Keratinocyte (primary cell): ENCODE results near the gene NT5DC1. TPM values are rescaled to one million over a fixed set of nuclear protein-coding genes. Genes with fewer than 3 reads are reported as not detected.

Experiments used
- DNase-seq: peaks from one replicate; pipeline ENCODE4 v3.0.0-alpha.2; 2011; ENCODE audit warnings: low read depth, missing footprints, low spot score
- FAIRE-seq: peaks from 2 replicates; lab custom pipeline; 2011; peaks lifted over from hg19 to GRCh38; lab: Jason Lieb, UNC
- H2AFZ ChIP-seq: 2 replicates; pipeline ENCODE4 v1.6.0; 2012; ENCODE audit warnings: low read length, control low read depth, inconsistent platforms; ENCODE audit not compliant: control insufficient read depth
- H3K27ac ChIP-seq: 2 replicates; pipeline ENCODE4 v1.5.1; 2011; ENCODE audit warnings: low read length; ENCODE audit not compliant: control insufficient read depth, insufficient read depth
- H3K27me3 ChIP-seq: 3 replicates; pipeline ENCODE4 v1.6.0; 2011; ENCODE audit warnings: low read length; ENCODE audit not compliant: control insufficient read depth, insufficient read depth; ENCODE audit errors: extremely low read depth
- H3K36me3 ChIP-seq, 2 experiments: 2 replicates in 1 of 2; 3 replicates in 1 of 2; pipeline ENCODE4 v1.5.1; 2011; ENCODE audit warnings: low read length in 2 of 2, mild to moderate bottlenecking in 1 of 2; ENCODE audit not compliant: control insufficient read depth in 2 of 2, insufficient read depth in 2 of 2; ENCODE audit errors: extremely low read depth in 1 of 2
- H3K4me1 ChIP-seq: 3 replicates; pipeline ENCODE4 v1.5.1; 2011; ENCODE audit warnings: low read length; ENCODE audit not compliant: control insufficient read depth, insufficient read depth; ENCODE audit errors: extremely low read depth
- H3K4me2 ChIP-seq: 3 replicates; pipeline ENCODE4 v1.6.0; 2011; ENCODE audit warnings: low read depth, low read length; ENCODE audit not compliant: control insufficient read depth, insufficient read depth; ENCODE audit errors: extremely low read depth
- H3K4me3 ChIP-seq, 3 experiments: fragments of 200-600 bp in 1 of 3; sonication (generic) in 1 of 3; 2 replicates in 2 of 3; 3 replicates in 1 of 3; pipeline ENCODE4 v1.5.1; 2011 to 2016; ENCODE audit warnings: low read length in 3 of 3, mild to moderate bottlenecking in 3 of 3, control low read depth in 2 of 3, inconsistent platforms in 1 of 3, low read depth in 1 of 3, mixed read lengths in 1 of 3, mixed run types in 1 of 3, moderate library complexity in 1 of 3; ENCODE audit not compliant: control insufficient read depth in 2 of 3, insufficient read depth in 2 of 3; ENCODE audit errors: extremely low read depth in 1 of 3
- H3K79me2 ChIP-seq: 2 replicates; pipeline ENCODE4 v1.6.0; 2012; ENCODE audit warnings: low read length; ENCODE audit not compliant: control insufficient read depth, insufficient read depth
- H3K9ac ChIP-seq: 3 replicates; pipeline ENCODE4 v1.6.0; 2011; ENCODE audit warnings: low read length; ENCODE audit not compliant: control insufficient read depth, insufficient read depth; ENCODE audit errors: extremely low read depth
- H3K9me1 ChIP-seq: 3 replicates; pipeline ENCODE4 v1.6.0; 2011; ENCODE audit warnings: low read length; ENCODE audit not compliant: control insufficient read depth, insufficient read depth; ENCODE audit errors: extremely low read depth
- H3K9me3 ChIP-seq: 2 replicates; pipeline ENCODE4 v1.5.1; 2012; ENCODE audit warnings: low read depth, low read length; ENCODE audit not compliant: control insufficient read depth
- H4K20me1 ChIP-seq: 3 replicates; pipeline ENCODE4 v1.6.0; 2011; ENCODE audit warnings: low read length; ENCODE audit not compliant: control insufficient read depth, insufficient read depth; ENCODE audit errors: extremely low read depth
- EZH2 ChIP-seq: IDR thresholded peaks from one replicate; pipeline ENCODE4 v1.6.1; 2012; ENCODE audit warnings: inconsistent platforms, mild to moderate bottlenecking, low read length, moderate library complexity
- dilution Hi-C: fragments of 300-500 bp; cut with MboI; formaldehyde crosslinking; loops from one replicate; pipeline ENCODE4 v1.7.0; 2020; ENCODE audit warnings: low sequenced_read_pairs; ENCODE audit not compliant: extremely low pct_ligation_motif_present
- polyA plus RNA-seq, 5 experiments: library from polyadenylated mRNA; depleted of rRNA in 3 of 5; stranded (reverse) in 3 of 5; stranded (forward) in 1 of 5; unstranded in 1 of 5; fragments of >200 nt; gene quantifications; 1 replicate in 1 of 5; 2 replicates in 3 of 5; 3 replicates in 1 of 5; pipeline versions ENCODE4 v1.2.1 to v1.2.3, GENCODE V29; 2011 to 2012; ENCODE audit warnings: missing spikeins in 2 of 5, low read depth in 1 of 5, low replicate concordance in 1 of 5
- TF ChIP-seq, protein P1 (sequence below), 3 experiments: IDR thresholded peaks in 1 of 3; conservative IDR thresholded peaks in 1 of 3; optimal IDR thresholded peaks in 1 of 3; 2 replicates in 2 of 3; 3 replicates in 1 of 3; pipeline versions ENCODE3 to v1.5.1; 2011; ENCODE audit warnings: low read length in 3 of 3, mild to moderate bottlenecking in 3 of 3, moderate library complexity in 2 of 3, control low read depth in 1 of 3, inconsistent platforms in 1 of 3; ENCODE audit not compliant: insufficient read depth in 2 of 3; ENCODE audit errors: extremely low read depth in 1 of 3

The NT5DC1 gene
- polyA plus RNA-seq, 1 donor (not counting 4 experiments of a cell fraction or from before 2014, with no cell fraction given): 31.2 TPM

DNA sequence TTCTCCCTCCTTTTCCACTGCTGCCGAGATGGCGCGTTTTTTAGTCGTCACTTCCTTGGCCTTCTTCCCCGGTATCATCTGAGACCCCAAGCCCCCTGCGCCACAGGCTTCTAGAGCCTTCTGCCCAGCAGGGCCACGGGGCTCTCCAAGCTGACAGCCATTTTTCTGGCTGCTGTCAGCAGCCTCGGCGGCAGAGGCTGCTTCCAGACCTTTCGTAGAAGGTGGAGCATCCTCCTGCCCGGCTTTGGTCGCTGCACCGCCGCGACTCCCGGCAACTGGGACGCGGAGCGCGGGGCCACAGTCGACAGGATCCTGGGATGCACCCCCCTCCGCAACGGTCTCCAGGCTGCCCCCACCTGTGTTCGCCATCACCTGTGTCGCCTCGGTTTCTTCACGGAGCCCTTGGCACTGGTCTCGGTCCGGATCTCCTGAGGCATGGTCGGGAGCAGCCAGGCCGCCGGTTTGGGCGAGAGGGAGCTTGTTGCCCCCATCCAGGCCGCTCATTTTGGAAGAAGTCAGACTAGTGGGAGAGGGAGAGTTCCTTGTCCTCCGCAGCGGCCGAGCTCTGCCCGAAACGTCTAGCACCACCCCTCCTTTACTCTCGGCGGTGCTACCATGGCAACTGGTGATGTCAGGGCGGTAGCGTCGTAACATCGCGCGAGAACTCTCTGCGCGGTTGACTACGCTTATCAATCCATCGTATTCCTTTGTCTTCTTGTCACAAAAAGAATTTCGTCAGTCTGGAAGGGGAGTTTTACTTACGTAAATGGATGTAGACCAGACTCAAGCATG lies 153.0 kb downstream of the NT5DC1 start, which contains the start of gene TSPYL4:
TSS of gene TSPYL4 (minus strand) at position 571 of the 792 bp plus-strand sequence. CDS start at position 504, 67 bp downstream.
- H3K27ac ChIP-seq: peak within 1 kb of the TSS; percentile 93
- DNase-seq (peak; percentile 70), FAIRE-seq (peak; percentile 85)
- H3K4me1 ChIP-seq: peaks cover 37% of the 10 kb centered on the region
- peaks cover 40% of the 10 kb centered on the region for H3K79me2 ChIP-seq
- peaks cover 3% of the 10 kb centered on the region for H4K20me1 ChIP-seq
- no peaks in the 10 kb centered on the region for H3K27me3 ChIP-seq
- peak within 1 kb of the TSS; percentile 87 for H3K4me2 ChIP-seq
- H3K9me1 ChIP-seq: peaks cover 4% of the 10 kb centered on the region
- TF ChIP-seq, protein P1, sequence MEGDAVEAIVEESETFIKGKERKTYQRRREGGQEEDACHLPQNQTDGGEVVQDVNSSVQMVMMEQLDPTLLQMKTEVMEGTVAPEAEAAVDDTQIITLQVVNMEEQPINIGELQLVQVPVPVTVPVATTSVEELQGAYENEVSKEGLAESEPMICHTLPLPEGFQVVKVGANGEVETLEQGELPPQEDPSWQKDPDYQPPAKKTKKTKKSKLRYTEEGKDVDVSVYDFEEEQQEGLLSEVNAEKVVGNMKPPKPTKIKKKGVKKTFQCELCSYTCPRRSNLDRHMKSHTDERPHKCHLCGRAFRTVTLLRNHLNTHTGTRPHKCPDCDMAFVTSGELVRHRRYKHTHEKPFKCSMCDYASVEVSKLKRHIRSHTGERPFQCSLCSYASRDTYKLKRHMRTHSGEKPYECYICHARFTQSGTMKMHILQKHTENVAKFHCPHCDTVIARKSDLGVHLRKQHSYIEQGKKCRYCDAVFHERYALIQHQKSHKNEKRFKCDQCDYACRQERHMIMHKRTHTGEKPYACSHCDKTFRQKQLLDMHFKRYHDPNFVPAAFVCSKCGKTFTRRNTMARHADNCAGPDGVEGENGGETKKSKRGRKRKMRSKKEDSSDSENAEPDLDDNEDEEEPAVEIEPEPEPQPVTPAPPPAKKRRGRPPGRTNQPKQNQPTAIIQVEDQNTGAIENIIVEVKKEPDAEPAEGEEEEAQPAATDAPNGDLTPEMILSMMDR (optimal IDR thresholded peaks at IDR 0.05 in 1 of 3, IDR thresholded peaks at IDR 0.05 in 1 of 3, conservative IDR thresholded peaks at IDR 0.05 in 1 of 3; ENCODE audit: extremely low read depth in 1 of 3, insufficient read depth in 2 of 3, low read length in 3 of 3): no peak
- TF ChIP-seq EZH2: no peak
- no peaks in the 10 kb centered on the region for H3K9me3 ChIP-seq
- peaks cover 0 to 17% of the 10 kb centered on the region in 2 experiments for H3K36me3 ChIP-seq
- peak within 1 kb of the TSS; percentile 61 to 89 (median 84) for H3K4me3 ChIP-seq
- dilution Hi-C loops: no loop called here
- H2AFZ ChIP-seq: peak within 1 kb of the TSS; percentile 85
- H3K9ac ChIP-seq: peak within 1 kb of the TSS; percentile 85

DNA sequence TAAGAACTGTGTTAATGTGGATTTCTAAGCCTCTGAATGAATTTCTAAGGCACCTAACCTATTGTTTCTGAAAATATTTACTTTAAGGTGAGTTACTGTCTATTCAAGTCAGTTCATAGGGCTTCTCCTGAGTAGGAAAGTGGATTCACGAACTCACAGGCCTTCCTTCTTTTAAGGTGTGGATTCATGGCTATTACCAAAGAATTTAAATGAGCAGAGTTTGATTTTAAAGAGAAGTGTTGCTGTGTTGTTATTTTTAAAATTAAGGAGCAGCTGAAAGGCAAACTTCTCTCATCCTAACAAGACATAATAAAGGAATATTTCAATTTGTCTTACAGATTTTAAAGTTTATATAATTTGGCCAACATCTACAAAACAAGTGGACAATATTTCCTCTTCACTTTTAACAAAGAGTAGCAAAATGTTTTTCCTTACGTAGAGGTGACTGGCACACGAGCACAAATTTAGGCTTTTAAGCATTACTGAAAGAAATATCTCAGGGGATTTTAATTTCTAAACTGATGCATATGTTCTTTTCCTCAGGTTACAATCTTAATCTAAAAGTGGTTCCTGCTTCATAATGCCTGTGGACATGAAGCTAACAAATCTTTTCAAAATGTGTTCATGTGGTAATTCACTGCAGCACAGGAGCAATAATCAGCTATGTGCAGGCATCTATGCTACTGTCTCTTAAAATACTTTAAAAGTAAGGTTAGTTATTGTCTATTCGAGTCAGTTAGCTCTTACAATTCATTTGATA lies 153.8 kb downstream of the NT5DC1 start:
- Histone ChIP-seq H3K9me1 (peaks cover 4% of the 10 kb centered on the region), H3K4me1 (peaks cover 37% of the 10 kb centered on the region), H3K79me2 (peaks cover 40% of the 10 kb centered on the region), H3K36me3 (peaks cover 0 to 17% of the 10 kb centered on the region in 2 experiments), H3K27ac (peak overlapping the region; percentile 93), H3K27me3 (no peaks in the 10 kb centered on the region), H4K20me1 (peaks cover 3% of the 10 kb centered on the region), H3K4me3 (peak overlapping the region; percentile 61 to 89 (median 84)), H3K4me2 (peak overlapping the region; percentile 87), H3K9me3 (no peaks in the 10 kb centered on the region), H2AFZ (peak overlapping the region; percentile 79), H3K9ac (peak overlapping the region; percentile 85)
- FAIRE-seq (no peak), DNase-seq (no peak)
- dilution Hi-C loops: no loop called here
- no peak for TF ChIP-seq EZH2
- TF ChIP-seq, protein P1 (optimal IDR thresholded peaks at IDR 0.05 in 1 of 3, IDR thresholded peaks at IDR 0.05 in 1 of 3, conservative IDR thresholded peaks at IDR 0.05 in 1 of 3; ENCODE audit: extremely low read depth in 1 of 3, insufficient read depth in 2 of 3, low read length in 3 of 3): no peak
